NCI-H1436 (cell line): ENCODE data around the gene PRKCA.

Experiments
- DNase-seq: peaks from one replicate; lab custom pipeline; 2025; lab: John Stamatoyannopoulos, UW

PRKCA gene

GRCh38 chr17:66655461-66655860 lies 353.0 kb downstream of the PRKCA start:
- DNase-seq, result no peak

GRCh38 chr17:66655861-66656260 lies 353.4 kb downstream of the PRKCA start:
- DNase-seq, result no peak

GRCh38 chr17:66661411-66662256 lies 359.2 kb downstream of the PRKCA start:
- no peak for DNase-seq

GRCh38 chr17:66662496-66662895 lies 360.1 kb downstream of the PRKCA start:
- no peak for DNase-seq

GRCh38 chr17:66663041-66663606 lies 360.7 kb downstream of the PRKCA start:
- DNase-seq, result no peak

GRCh38 chr17:66664336-66664735 lies 361.9 kb downstream of the PRKCA start:
- DNase-seq, result no peak

GRCh38 chr17:66665194-66665593 lies 362.8 kb downstream of the PRKCA start:
- no peak for DNase-seq

- no peak for DNase-seq
These were observed 364.7 kb downstream of the PRKCA start for GRCh38 chr17:66667090-66667489.

GRCh38 chr17:66667491-66668030 lies 365.1 kb downstream of the PRKCA start:
- DNase-seq, result no peak

GRCh38 chr17:66670206-66670605 lies 367.8 kb downstream of the PRKCA start:
- no peak for DNase-seq

GRCh38 chr17:66671156-66671555 lies 368.7 kb downstream of the PRKCA start:
- no peak for DNase-seq

- peak; percentile 57 for DNase-seq
These were observed 371.4 kb downstream of the PRKCA start for GRCh38 chr17:66673668-66674276.

GRCh38 chr17:66675273-66675990 lies 373.0 kb downstream of the PRKCA start:
- no peak for DNase-seq

GRCh38 chr17:66675991-66676371 lies 373.6 kb downstream of the PRKCA start:
- DNase-seq, result no peak

- DNase-seq, result no peak
These were observed 374.0 kb downstream of the PRKCA start for GRCh38 chr17:66676421-66676820.

- DNase-seq, result no peak
These were observed 375.0 kb downstream of the PRKCA start for GRCh38 chr17:66677201-66677981.

- no peak for DNase-seq
These were observed 375.6 kb downstream of the PRKCA start for GRCh38 chr17:66678061-66678460.

- DNase-seq, result no peak
These were observed 376.4 kb downstream of the PRKCA start for GRCh38 chr17:66678827-66679226.

- DNase-seq, result no peak
These were observed 377.5 kb downstream of the PRKCA start for GRCh38 chr17:66679631-66680517.

GRCh38 chr17:66682283-66682682 lies 379.9 kb downstream of the PRKCA start:
- DNase-seq, result no peak
